Stimulated activated CD4-positive, alpha-beta T cell treated with anti-CD3 and anti-CD28 coated beads, Interleukin-2, amount 100 ng/mL, for 4 hours (primary cell): ENCODE measurements around the gene GSTP1.
"Not testable (repeated sequence)": the region's sequence is repeated elsewhere in the genome, so short reads cannot be mapped to it uniquely, and the experiment has no call there.

Source experiments
- DNase-seq: peaks from one replicate; pipeline ENCODE4 v3.0.0-alpha.2; 2020; ENCODE audit warnings: low read depth

Gene GSTP1

GRCh38 chr11:67597963-67598362 lies 14.4 kb downstream of the GSTP1 start:
- not testable (repeated sequence) for DNase-seq

GRCh38 chr11:67599149-67599548 lies 15.5 kb downstream of the GSTP1 start:
- no peak for DNase-seq

GRCh38 chr11:67600324-67601029 lies 16.9 kb downstream of the GSTP1 start:
- DNase-seq: no peak

- DNase-seq: no peak
These were observed 17.5 kb downstream of the GSTP1 start for GRCh38 chr11:67601098-67601497.

- not testable (repeated sequence) for DNase-seq
These were observed 20.5 kb downstream of the GSTP1 start for GRCh38 chr11:67604119-67604518.

GRCh38 chr11:67604815-67605214 lies 21.2 kb downstream of the GSTP1 start:
- DNase-seq: no peak

- no peak for DNase-seq
These were observed 21.8 kb downstream of the GSTP1 start for GRCh38 chr11:67605231-67606011.

- no peak for DNase-seq
These were observed 22.5 kb downstream of the GSTP1 start for GRCh38 chr11:67606093-67606491.

GRCh38 chr11:67606492-67607295 lies 23.1 kb downstream of the GSTP1 start, which contains the start of gene NDUFV1:
NDUFV1 (plus strand) TSS chr11:67606936; CDS start chr11:67607005, 69 bp downstream.
- DNase-seq: peak; percentile 93

- DNase-seq: no peak
These were observed 23.9 kb downstream of the GSTP1 start for GRCh38 chr11:67607507-67607906.

- no peak for DNase-seq
These were observed 24.9 kb downstream of the GSTP1 start for GRCh38 chr11:67608486-67608885.

GRCh38 chr11:67609316-67609715 lies 25.7 kb downstream of the GSTP1 start:
- no peak for DNase-seq

GRCh38 chr11:67610302-67610868 lies 26.8 kb downstream of the GSTP1 start:
- no peak for DNase-seq

- no peak for DNase-seq
These were observed 27.6 kb downstream of the GSTP1 start for GRCh38 chr11:67611165-67611564.

GRCh38 chr11:67611704-67612587 lies 28.3 kb downstream of the GSTP1 start:
- no peak for DNase-seq

GRCh38 chr11:67612751-67613150 lies 29.1 kb downstream of the GSTP1 start:
- DNase-seq: no peak

- no peak for DNase-seq
These were observed 29.8 kb downstream of the GSTP1 start for GRCh38 chr11:67613313-67613959.

GRCh38 chr11:67613960-67614715 lies 30.5 kb downstream of the GSTP1 start:
- peak; percentile 79 for DNase-seq

GRCh38 chr11:67614730-67615714 lies 31.4 kb downstream of the GSTP1 start:
- peak; percentile 25 for DNase-seq
